HEK293 (cell line): ENCODE data around the gene RASGRF2.
"Not testable (repeated sequence)": the region's sequence is repeated elsewhere in the genome, so short reads cannot be mapped to it uniquely, and the experiment has no call there.

Source experiments
- CTCF ChIA-PET: fragments of 350-600 bp; formaldehyde crosslinking; extraction: SDS; loops from one replicate; lab custom pipeline; 2021; ENCODE audit warnings: antibody characterized with exemption; lab: Yijun Ruan, JAX
- POLR2A ChIA-PET: fragments of 300-600 bp; formaldehyde crosslinking; extraction: SDS; loops from one replicate; lab custom pipeline; 2020; ENCODE audit warnings: antibody characterized with exemption, inconsistent platforms; lab: Yijun Ruan, JAX
- H3K27ac ChIP-seq: fragments of 200-500 bp; sonication (Bioruptor generic); 2 replicates; pipeline ENCODE4 v1.5.1; 2014; ENCODE audit warnings: low read depth, low read length, control low read depth, inconsistent platforms; ENCODE audit errors: extremely low read depth
- H3K36me3 ChIP-seq, 2 experiments: fragments of 200-500 bp in 1 of 2; sonication (Bioruptor generic) in 1 of 2; 1 replicate in 1 of 2; 2 replicates in 1 of 2; pipeline ENCODE4 v1.5.1; 2014 to 2017; ENCODE audit warnings: inconsistent platforms in 2 of 2, low read length in 2 of 2; ENCODE audit not compliant: control insufficient read depth in 2 of 2, insufficient read depth in 1 of 2
- H3K4me1 ChIP-seq: fragments of 200-500 bp; sonication (Bioruptor generic); 2 replicates; pipeline ENCODE4 v1.5.1; 2014; ENCODE audit warnings: mild to moderate bottlenecking, low read length, inconsistent platforms; ENCODE audit not compliant: control insufficient read depth, insufficient read depth
- H3K4me3 ChIP-seq: 2 replicates; pipeline ENCODE4 v1.5.1; 2011; ENCODE audit warnings: low read depth, mild to moderate bottlenecking, control low read depth, low read length, moderate library complexity
- H3K9me3 ChIP-seq: fragments of 200-500 bp; sonication (Bioruptor generic); 2 replicates; pipeline ENCODE4 v1.5.1; 2014; ENCODE audit warnings: low read depth, low read length, inconsistent platforms; ENCODE audit not compliant: control insufficient read depth, insufficient read depth
- KLF1 ChIP-seq: fragments of 450-650 bp; formaldehyde crosslinking; IDR thresholded peaks from 2 replicates; pipeline ENCODE4 v1.5.1; 2016; ENCODE audit warnings: missing biosample characterization, missing genetic modification characterization
- KLF16 ChIP-seq: fragments of 450-650 bp; formaldehyde crosslinking; IDR thresholded peaks from 2 replicates; pipeline ENCODE4 v1.5.1; 2017; ENCODE audit warnings: missing biosample characterization, missing genetic modification characterization
- MEIS1 ChIP-seq: sonication (generic); formaldehyde crosslinking; IDR thresholded peaks from 2 replicates; pipeline ENCODE4 v1.8.1; 2022; ENCODE audit warnings: missing genetic modification reagents, mild to moderate bottlenecking, borderline replicate concordance
- YY2 ChIP-seq: fragments of 450-650 bp; formaldehyde crosslinking; IDR thresholded peaks from 2 replicates; pipeline ENCODE4 v1.5.1; 2016; ENCODE audit warnings: missing biosample characterization, missing genetic modification characterization
- ZNF146 ChIP-seq: fragments of 450-650 bp; formaldehyde crosslinking; IDR thresholded peaks from 2 replicates; pipeline ENCODE4 v1.5.1; 2016; ENCODE audit warnings: missing biosample characterization, missing genetic modification characterization
- ZNF157 ChIP-seq: fragments of 450-650 bp; formaldehyde crosslinking; IDR thresholded peaks from 2 replicates; pipeline ENCODE4 v1.5.1; 2016; ENCODE audit warnings: missing biosample characterization, missing genetic modification characterization
- ZNF548 ChIP-seq: fragments of 450-650 bp; formaldehyde crosslinking; IDR thresholded peaks from 2 replicates; pipeline ENCODE4 v1.5.1; 2016; ENCODE audit warnings: missing biosample characterization, missing genetic modification characterization
- ZNF549 ChIP-seq: fragments of 450-650 bp; IDR thresholded peaks from 2 replicates; pipeline ENCODE4 v1.5.1; 2018; ENCODE audit warnings: missing biosample characterization, missing genetic modification characterization, mild to moderate bottlenecking, inconsistent platforms, moderate library complexity
- ZNF571 ChIP-seq: fragments of 450-650 bp; formaldehyde crosslinking; IDR thresholded peaks from 2 replicates; pipeline ENCODE4 v1.5.0; 2017; ENCODE audit warnings: missing biosample characterization, missing genetic modification characterization
- ZNF585B ChIP-seq: fragments of 450-650 bp; formaldehyde crosslinking; IDR thresholded peaks from 2 replicates; pipeline ENCODE4 v1.5.1; 2016; ENCODE audit warnings: missing biosample characterization, missing genetic modification characterization
- ZNF654 ChIP-seq: fragments of 450-650 bp; formaldehyde crosslinking; IDR thresholded peaks from 2 replicates; pipeline ENCODE4 v1.5.1; 2016; ENCODE audit warnings: low read depth, missing biosample characterization, missing genetic modification characterization
- TF ChIP-seq, protein P1 (sequence below): fragments of 450-650 bp; formaldehyde crosslinking; IDR thresholded peaks from 2 replicates; pipeline ENCODE4 v1.5.1; 2016; ENCODE audit warnings: missing biosample characterization, missing genetic modification characterization
- TF ChIP-seq, protein P2 (sequence below): fragments of 450-650 bp; formaldehyde crosslinking; IDR thresholded peaks from 2 replicates; pipeline ENCODE4 v1.5.1; 2016; ENCODE audit warnings: missing biosample characterization, missing genetic modification characterization
- TF ChIP-seq, protein P3 (sequence below): fragments of 450-650 bp; formaldehyde crosslinking; IDR thresholded peaks from 2 replicates; pipeline ENCODE4 v1.5.1; 2016; ENCODE audit warnings: missing biosample characterization, missing genetic modification characterization
- TF ChIP-seq, protein P4 (sequence below): fragments of 450-650 bp; formaldehyde crosslinking; IDR thresholded peaks from 2 replicates; pipeline ENCODE4 v1.5.1; 2016; ENCODE audit warnings: missing biosample characterization, missing genetic modification characterization, low read depth

RASGRF2 gene

DNA sequence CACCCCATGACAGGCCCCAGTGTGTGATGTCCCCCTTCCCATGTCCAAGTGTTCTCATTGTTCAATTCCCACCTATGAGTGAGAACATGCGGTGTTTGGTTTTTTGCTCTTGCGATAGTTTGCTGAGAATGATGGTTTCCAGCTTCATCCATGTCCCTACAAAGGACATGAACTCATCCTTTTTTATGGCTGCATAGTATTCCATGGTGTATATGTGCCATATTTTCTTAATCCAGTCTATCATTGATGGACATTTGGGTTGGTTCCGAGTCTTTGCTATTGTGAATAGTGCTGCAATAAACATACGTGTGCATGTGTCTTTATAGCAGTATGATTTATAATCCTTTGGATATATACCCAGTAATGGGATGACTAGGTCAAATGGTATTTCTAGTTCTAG is 93.1 kb downstream of the RASGRF2 start:
- CTCF ChIA-PET, H3K4me3 ChIP-seq, H3K27ac ChIP-seq, H3K36me3 ChIP-seq, POLR2A ChIA-PET, H3K9me3 ChIP-seq, H3K4me1 ChIP-seq: not testable (repeated sequence)
- TF ChIP-seq, protein P1, sequence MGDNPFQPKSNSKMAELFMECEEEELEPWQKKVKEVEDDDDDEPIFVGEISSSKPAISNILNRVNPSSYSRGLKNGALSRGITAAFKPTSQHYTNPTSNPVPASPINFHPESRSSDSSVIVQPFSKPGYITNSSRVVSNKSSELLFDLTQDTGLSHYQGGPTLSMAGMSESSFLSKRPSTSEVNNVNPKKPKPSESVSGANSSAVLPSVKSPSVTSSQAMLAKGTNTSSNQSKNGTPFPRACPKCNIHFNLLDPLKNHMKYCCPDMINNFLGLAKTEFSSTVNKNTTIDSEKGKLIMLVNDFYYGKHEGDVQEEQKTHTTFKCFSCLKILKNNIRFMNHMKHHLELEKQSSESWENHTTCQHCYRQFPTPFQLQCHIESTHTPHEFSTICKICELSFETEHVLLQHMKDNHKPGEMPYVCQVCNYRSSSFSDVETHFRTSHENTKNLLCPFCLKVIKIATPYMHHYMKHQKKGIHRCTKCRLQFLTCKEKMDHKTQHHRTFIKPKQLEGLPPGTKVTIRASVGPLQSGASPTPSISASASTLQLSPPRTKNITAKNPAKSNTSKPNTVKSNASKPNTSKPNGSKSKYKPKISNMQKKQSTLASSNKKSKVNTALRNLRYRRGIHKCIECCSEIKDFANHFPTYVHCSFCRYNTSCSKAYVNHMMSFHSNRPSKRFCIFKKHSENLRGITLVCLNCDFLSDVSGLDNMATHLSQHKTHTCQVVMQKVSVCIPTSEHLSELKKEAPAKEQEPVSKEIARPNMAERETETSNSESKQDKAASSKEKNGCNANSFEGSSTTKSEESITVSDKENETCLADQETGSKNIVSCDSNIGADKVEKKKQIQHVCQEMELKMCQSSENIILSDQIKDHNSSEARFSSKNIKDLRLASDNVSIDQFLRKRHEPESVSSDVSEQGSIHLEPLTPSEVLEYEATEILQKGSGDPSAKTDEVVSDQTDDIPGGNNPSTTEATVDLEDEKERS, result 0 out of 2 replicates have a peak, but pooled peaks have one; percentile 59
- TF ChIP-seq ZNF146 (tag by site-specific recombination), result peak; percentile 89; the same call in 1 of the 2 replicates

DNA sequence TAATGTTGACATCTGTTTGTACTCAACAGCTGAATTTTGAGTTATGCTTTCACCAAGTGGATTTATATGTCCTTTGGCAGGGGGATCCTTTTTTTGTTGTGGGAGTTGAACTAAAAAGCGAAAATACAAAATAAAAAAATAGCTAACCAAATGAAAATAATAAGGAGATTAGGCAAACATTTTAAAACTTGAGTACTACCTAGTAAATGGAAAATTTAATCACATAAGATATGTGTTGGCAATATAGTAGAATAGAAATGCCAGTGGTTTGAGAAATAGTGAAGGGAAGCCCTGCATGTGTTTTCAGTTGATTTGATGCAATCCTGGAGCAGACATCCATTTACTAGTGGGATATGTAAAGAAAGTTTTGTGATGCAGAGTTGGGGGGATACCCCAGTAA is 98.0 kb downstream of the RASGRF2 start:
- TF ChIP-seq MEIS1, result no peak
- no peak for TF ChIP-seq KLF1 (tag by site-specific recombination)
- TF ChIP-seq, protein P2, sequence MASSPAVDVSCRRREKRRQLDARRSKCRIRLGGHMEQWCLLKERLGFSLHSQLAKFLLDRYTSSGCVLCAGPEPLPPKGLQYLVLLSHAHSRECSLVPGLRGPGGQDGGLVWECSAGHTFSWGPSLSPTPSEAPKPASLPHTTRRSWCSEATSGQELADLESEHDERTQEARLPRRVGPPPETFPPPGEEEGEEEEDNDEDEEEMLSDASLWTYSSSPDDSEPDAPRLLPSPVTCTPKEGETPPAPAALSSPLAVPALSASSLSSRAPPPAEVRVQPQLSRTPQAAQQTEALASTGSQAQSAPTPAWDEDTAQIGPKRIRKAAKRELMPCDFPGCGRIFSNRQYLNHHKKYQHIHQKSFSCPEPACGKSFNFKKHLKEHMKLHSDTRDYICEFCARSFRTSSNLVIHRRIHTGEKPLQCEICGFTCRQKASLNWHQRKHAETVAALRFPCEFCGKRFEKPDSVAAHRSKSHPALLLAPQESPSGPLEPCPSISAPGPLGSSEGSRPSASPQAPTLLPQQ (tag by site-specific recombination), result no peak
- TF ChIP-seq ZNF549 (tag by site-specific recombination), result no peak
- TF ChIP-seq YY2 (tag by site-specific recombination), result no peak
- TF ChIP-seq ZNF654 (tag by site-specific recombination), result no peak
- TF ChIP-seq, protein P3, sequence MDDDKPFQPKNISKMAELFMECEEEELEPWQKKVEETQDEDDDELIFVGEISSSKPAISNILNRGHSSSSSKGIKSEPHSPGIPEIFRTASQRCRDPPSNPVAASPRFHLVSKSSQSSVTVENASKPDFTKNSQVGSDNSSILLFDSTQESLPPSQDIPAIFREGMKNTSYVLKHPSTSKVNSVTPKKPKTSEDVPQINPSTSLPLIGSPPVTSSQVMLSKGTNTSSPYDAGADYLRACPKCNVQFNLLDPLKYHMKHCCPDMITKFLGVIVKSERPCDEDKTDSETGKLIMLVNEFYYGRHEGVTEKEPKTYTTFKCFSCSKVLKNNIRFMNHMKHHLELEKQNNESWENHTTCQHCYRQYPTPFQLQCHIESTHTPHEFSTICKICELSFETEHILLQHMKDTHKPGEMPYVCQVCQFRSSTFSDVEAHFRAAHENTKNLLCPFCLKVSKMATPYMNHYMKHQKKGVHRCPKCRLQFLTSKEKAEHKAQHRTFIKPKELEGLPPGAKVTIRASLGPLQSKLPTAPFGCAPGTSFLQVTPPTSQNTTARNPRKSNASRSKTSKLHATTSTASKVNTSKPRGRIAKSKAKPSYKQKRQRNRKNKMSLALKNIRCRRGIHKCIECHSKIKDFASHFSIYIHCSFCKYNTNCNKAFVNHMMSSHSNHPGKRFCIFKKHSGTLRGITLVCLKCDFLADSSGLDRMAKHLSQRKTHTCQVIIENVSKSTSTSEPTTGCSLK, result no peak
- TF ChIP-seq, protein P4, sequence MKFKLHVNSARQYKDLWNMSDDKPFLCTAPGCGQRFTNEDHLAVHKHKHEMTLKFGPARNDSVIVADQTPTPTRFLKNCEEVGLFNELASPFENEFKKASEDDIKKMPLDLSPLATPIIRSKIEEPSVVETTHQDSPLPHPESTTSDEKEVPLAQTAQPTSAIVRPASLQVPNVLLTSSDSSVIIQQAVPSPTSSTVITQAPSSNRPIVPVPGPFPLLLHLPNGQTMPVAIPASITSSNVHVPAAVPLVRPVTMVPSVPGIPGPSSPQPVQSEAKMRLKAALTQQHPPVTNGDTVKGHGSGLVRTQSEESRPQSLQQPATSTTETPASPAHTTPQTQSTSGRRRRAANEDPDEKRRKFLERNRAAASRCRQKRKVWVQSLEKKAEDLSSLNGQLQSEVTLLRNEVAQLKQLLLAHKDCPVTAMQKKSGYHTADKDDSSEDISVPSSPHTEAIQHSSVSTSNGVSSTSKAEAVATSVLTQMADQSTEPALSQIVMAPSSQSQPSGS (tag by site-specific recombination), result no peak
- no peak for TF ChIP-seq KLF16 (tag by site-specific recombination)
- TF ChIP-seq ZNF548 (tag by site-specific recombination), result no peak
- no peak for TF ChIP-seq ZNF585B (tag by site-specific recombination)
- no peak for TF ChIP-seq ZNF571 (tag by site-specific recombination)
- TF ChIP-seq, all 188 proteins: peak for 0
- ChIA-PET CTCF (no interaction called here), POLR2A (no interaction called here)
- no peaks in the 10 kb centered on the region for H3K9me3 ChIP-seq
- no peak overlapping the region for H3K27ac ChIP-seq
- H3K4me3 ChIP-seq, result no peak overlapping the region
- no peaks in the 10 kb centered on the region for H3K4me1 ChIP-seq
- H3K36me3 ChIP-seq, result no peaks in the 10 kb centered on the region

DNA sequence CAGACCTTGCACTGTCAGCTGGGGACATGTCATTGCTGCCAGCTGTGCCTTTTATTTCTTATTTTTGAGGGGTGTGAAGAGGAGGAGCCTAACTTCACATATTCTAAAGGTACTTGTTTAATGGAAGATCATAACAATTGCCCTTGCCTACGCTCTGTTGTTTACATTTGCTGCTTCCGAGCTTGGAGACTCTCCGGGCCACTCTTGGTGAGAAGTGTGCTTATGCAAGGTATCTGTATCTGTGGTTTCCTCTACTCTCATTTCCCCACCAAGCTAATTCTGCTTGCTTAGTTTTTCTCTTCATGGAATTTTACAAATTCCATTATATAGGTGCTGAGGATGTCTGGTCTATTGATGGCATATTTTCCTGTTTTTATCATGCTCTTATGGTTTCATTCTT is 105.3 kb downstream of the RASGRF2 start:
- H3K27ac ChIP-seq, result no peak overlapping the region
- H3K4me3 ChIP-seq, result no peak overlapping the region
- no peaks in the 10 kb centered on the region for H3K9me3 ChIP-seq
- ChIA-PET POLR2A (no interaction called here), CTCF (no interaction called here)
- no peaks in the 10 kb centered on the region; the same call in 1 of the 2 replicates for H3K4me1 ChIP-seq
- no peaks in the 10 kb centered on the region for H3K36me3 ChIP-seq
- no peak for TF ChIP-seq ZNF157 (tag by site-specific recombination)
